A673 (cell line): ENCODE results near the gene SDHD. TPM values are rescaled to one million over a fixed set of nuclear protein-coding genes. Genes with fewer than 3 reads are reported as not detected.
A peak's percentile ranks its signal among the peaks of the same experiment; 100 is the strongest.
"Not testable (repeated sequence)": the region's sequence is repeated elsewhere in the genome, so short reads cannot be mapped to it uniquely, and the experiment has no call there.

Source experiments
- BruUV-seq: library from RNA; stranded (reverse); fragments of 400-500 nt; replicated peaks from 2 replicates; lab custom pipeline; 2021; lab: Mats Ljungman, UMichigan
- CTCF ChIA-PET: fragments of 300-600 bp; sonication (Branson Sonifier 250); formaldehyde crosslinking; loops from one replicate; lab custom pipeline; 2022; ENCODE audit warnings: antibody characterized with exemption; lab: Charles Lee
- POLR2A ChIA-PET: fragments of 300-600 bp; sonication (Branson Sonifier 250); formaldehyde crosslinking; loops from one replicate; lab custom pipeline; 2022; ENCODE audit warnings: antibody characterized with exemption; ENCODE audit not compliant: low non-redundant PET; lab: Charles Lee
- DNase-seq: peaks from one replicate; pipeline ENCODE4 v3.0.0-alpha.2; 2015; ENCODE audit warnings: low spot score
- H3K27ac ChIP-seq: fragments of 200-600 bp; sonication (generic); 2 replicates; pipeline ENCODE4 v1.5.1; 2016; ENCODE audit warnings: mixed run types, low read depth, mild to moderate bottlenecking, mixed read lengths, antibody characterized with exemption, low read length; ENCODE audit not compliant: poor library complexity, severe bottlenecking
- H3K27me3 ChIP-seq: fragments of 200-600 bp; sonication (generic); replicated peaks from 2 replicates; pipeline ENCODE4 v1.6.1; 2017; ENCODE audit warnings: mixed run types, low read depth, mild to moderate bottlenecking, mixed read lengths, antibody characterized with exemption, low read length; ENCODE audit not compliant: insufficient read depth, poor library complexity
- H3K36me3 ChIP-seq: fragments of 200-600 bp; sonication (generic); 2 replicates; pipeline ENCODE4 v1.6.1; 2016; ENCODE audit warnings: mixed run types, mild to moderate bottlenecking, mixed read lengths, antibody characterized with exemption, low read length; ENCODE audit not compliant: insufficient read depth, poor library complexity, severe bottlenecking
- H3K4me1 ChIP-seq: fragments of 200-600 bp; sonication (generic); 2 replicates; pipeline ENCODE4 v1.6.1; 2017; ENCODE audit warnings: mixed run types, mild to moderate bottlenecking, mixed read lengths, antibody characterized with exemption, low read length; ENCODE audit not compliant: insufficient read depth, poor library complexity, severe bottlenecking
- H3K4me3 ChIP-seq: fragments of 200-600 bp; sonication (generic); 2 replicates; pipeline ENCODE4 v1.5.1; 2016; ENCODE audit warnings: low read depth, mixed run types, mild to moderate bottlenecking, mixed read lengths, low read length; ENCODE audit not compliant: poor library complexity, severe bottlenecking
- H3K9me3 ChIP-seq: fragments of 200-600 bp; sonication (generic); 2 replicates; pipeline ENCODE4 v1.6.1; 2016; ENCODE audit warnings: mixed run types, low read depth, mild to moderate bottlenecking, mixed read lengths, antibody characterized with exemption, low read length; ENCODE audit not compliant: poor library complexity, severe bottlenecking
- CTCF ChIP-seq: fragments of 300-800, 200-600 bp; sonication (generic); conservative IDR thresholded peaks from 2 replicates; pipeline ENCODE4 v1.5.1; 2017; ENCODE audit warnings: low read depth, mild to moderate bottlenecking, antibody characterized with exemption, low read length, moderate library complexity, mixed read lengths
- EZH2 ChIP-seq: fragments of 200-600 bp; sonication (generic); IDR thresholded peaks from 2 replicates; pipeline ENCODE4 v1.6.1; 2017; ENCODE audit warnings: borderline replicate concordance, low read depth, mild to moderate bottlenecking, mixed read lengths, antibody characterized with exemption, low read length; ENCODE audit not compliant: poor library complexity, severe bottlenecking
- intact Hi-C: fragments of 100-400 bp; cut with micrococcal nuclease; formaldehyde crosslinking; loops from one replicate; pipeline ENCODE4 v1.10.0; 2022; ENCODE audit not compliant: unreplicated experiment
- total RNA-seq: library from RNA; stranded (reverse); gene quantifications from 2 replicates; pipeline ENCODE4 v1.2.3, GENCODE V29; 2021

The SDHD gene
- total RNA-seq, 1 experiment from 2014 or later = 135 TPM

GRCh38 chr11:112042161-112042960 lies 44.3 kb upstream of the SDHD start:
- Histone ChIP-seq H3K27ac (peak overlapping the region; percentile 4), H3K9me3 (no peaks in the 10 kb centered on the region), H3K36me3 (peaks cover 63% of the 10 kb centered on the region), H3K4me1 (peaks cover 3% of the 10 kb centered on the region), H3K27me3 (no peaks in the 10 kb centered on the region), H3K4me3 (no peak overlapping the region)
- DNase-seq = peak; percentile 33
- TF ChIP-seq CTCF (no peak), EZH2 (no peak)
- BruUV-seq = no TSS peak
- ChIA-PET POLR2A (interaction anchor here (0.6 kb wide), 1 partner anchor 104 kb away, joined by 13 read pairs; no protein-coding TSS in a partner anchor), CTCF (no interaction called here)
- intact Hi-C loops = no loop called here

GRCh38 chr11:112042961-112043304 lies 43.7 kb upstream of the SDHD start:
- Histone ChIP-seq H3K36me3 (peaks cover 57% of the 10 kb centered on the region), H3K9me3 (no peaks in the 10 kb centered on the region), H3K27me3 (no peaks in the 10 kb centered on the region), H3K27ac (peak overlapping the region; percentile 4), H3K4me1 (peaks cover 3% of the 10 kb centered on the region), H3K4me3 (no peak overlapping the region)
- no peak for DNase-seq
- TF ChIP-seq EZH2 (no peak), CTCF (no peak)
- CTCF ChIA-PET = no interaction called here
- POLR2A ChIA-PET = interaction anchor here (0.6 kb wide), 1 partner anchor 105 kb away, joined by 13 read pairs; no protein-coding TSS in a partner anchor
- BruUV-seq = no TSS peak
- intact Hi-C loops = no loop called here

DNA sequence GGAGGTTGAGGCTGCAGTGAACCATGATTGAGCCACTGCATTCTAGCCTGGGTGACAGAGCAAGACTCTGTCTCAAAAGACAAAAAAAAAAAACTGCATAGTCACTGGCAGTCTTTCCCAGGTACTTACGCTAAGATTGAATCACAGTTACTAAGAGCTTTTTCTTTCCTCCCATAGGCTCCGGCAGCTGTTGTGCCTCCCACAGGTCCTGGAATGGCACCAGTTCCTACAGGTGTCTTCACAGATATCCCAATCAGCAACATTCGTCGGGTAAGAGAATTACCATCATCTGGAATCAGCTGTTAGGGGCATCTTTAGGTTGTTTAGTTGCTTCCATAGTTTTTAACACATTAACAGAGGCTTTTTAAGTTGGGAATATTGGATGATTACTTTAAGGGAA lies 41.7 kb upstream of the SDHD start:
- Histone ChIP-seq H3K27me3 (no peaks in the 10 kb centered on the region), H3K4me1 (peaks cover 11% of the 10 kb centered on the region), H3K4me3 (no peak overlapping the region), H3K27ac (no peak overlapping the region), H3K36me3 (peaks cover 59% of the 10 kb centered on the region), H3K9me3 (no peaks in the 10 kb centered on the region)
- intact Hi-C loops = no loop called here
- CTCF ChIA-PET = no interaction called here
- POLR2A ChIA-PET = no interaction called here
- no peak for DNase-seq
- no TSS peak for BruUV-seq
- no peak for TF ChIP-seq CTCF
- TF ChIP-seq EZH2 = no peak

- POLR2A ChIA-PET, CTCF ChIA-PET, H3K4me3 ChIP-seq, H3K27ac ChIP-seq, H3K27me3 ChIP-seq, intact Hi-C loops, H3K9me3 ChIP-seq, DNase-seq, BruUV-seq: not testable (repeated sequence)
- H3K4me1 ChIP-seq = peaks cover 24% of the 10 kb centered on the region
- H3K36me3 ChIP-seq = peaks cover 56% of the 10 kb centered on the region
Measured at GRCh38 chr11:112046647-112047046, 40.0 kb upstream of the SDHD start.

GRCh38 chr11:112048256-112048655 lies 38.4 kb upstream of the SDHD start:
- BruUV-seq, H3K9me3 ChIP-seq, H3K27ac ChIP-seq, H3K27me3 ChIP-seq, intact Hi-C loops, H3K4me3 ChIP-seq, DNase-seq: not testable (repeated sequence)
- CTCF ChIA-PET = interaction anchor here (0.6 to 0.7 kb wide), 5 partner anchors 20 to 226 kb away, joined by 3 to 6 read pairs (median 5); no protein-coding TSS in a partner anchor
- Histone ChIP-seq H3K4me1 (peaks cover 21% of the 10 kb centered on the region), H3K36me3 (peaks cover 72% of the 10 kb centered on the region)
- POLR2A ChIA-PET = interaction anchor here (0.6 to 0.7 kb wide), 2 partner anchors 31 to 185 kb away, joined by 4 to 10 read pairs; no protein-coding TSS in a partner anchor
